Activated CD4-positive, alpha-beta T cell treated with anti-CD3 and anti-CD28 coated beads for 4 hours (primary cell): Measurements from ENCODE around the gene IQGAP3.

ENCODE experiments used
- DNase-seq, 2 donors: peaks; one replicate each; pipeline ENCODE4 v3.0.0-alpha.2; 2020

The IQGAP3 gene

GRCh38 chr1:156495401-156496140 lies 76.8 kb downstream of the IQGAP3 start:
- DNase-seq: no peak

GRCh38 chr1:156494309-156494895 lies 78.0 kb downstream of the IQGAP3 start:
- DNase-seq: no peak

- no peak for DNase-seq
These were observed 78.6 kb downstream of the IQGAP3 start for GRCh38 chr1:156493742-156494141.

GRCh38 chr1:156493154-156493631 lies 79.2 kb downstream of the IQGAP3 start:
- DNase-seq: no peak

GRCh38 chr1:156492591-156493080 lies 79.7 kb downstream of the IQGAP3 start:
- no peak for DNase-seq

- no peak for DNase-seq
These were observed 80.3 kb downstream of the IQGAP3 start for GRCh38 chr1:156492013-156492590.

- no peak for DNase-seq
These were observed 81.0 kb downstream of the IQGAP3 start for GRCh38 chr1:156491151-156491949.

GRCh38 chr1:156490401-156491032 lies 81.8 kb downstream of the IQGAP3 start:
- DNase-seq: no peak

- no peak for DNase-seq
These were observed 82.5 kb downstream of the IQGAP3 start for GRCh38 chr1:156489935-156490293.

GRCh38 chr1:156489166-156489934 lies 83.0 kb downstream of the IQGAP3 start:
- peak; percentile 63 to 70 for DNase-seq

- no peak for DNase-seq
These were observed 83.7 kb downstream of the IQGAP3 start for GRCh38 chr1:156488566-156489165.

- no peak for DNase-seq
These were observed 84.5 kb downstream of the IQGAP3 start for GRCh38 chr1:156487862-156488261.

GRCh38 chr1:156486421-156487344 lies 85.7 kb downstream of the IQGAP3 start:
- no peak for DNase-seq

GRCh38 chr1:156485984-156486383 lies 86.4 kb downstream of the IQGAP3 start:
- no peak for DNase-seq

GRCh38 chr1:156484480-156485058 lies 87.8 kb downstream of the IQGAP3 start:
- no peak for DNase-seq

- DNase-seq: no peak
These were observed 89.0 kb downstream of the IQGAP3 start for GRCh38 chr1:156483397-156483796.

- DNase-seq: no peak
These were observed 90.1 kb downstream of the IQGAP3 start for GRCh38 chr1:156482276-156482675.

GRCh38 chr1:156481527-156481926 lies 90.8 kb downstream of the IQGAP3 start:
- no peak for DNase-seq

- peak; percentile 80 to 84 for DNase-seq
These were observed 91.8 kb downstream of the IQGAP3 start for GRCh38 chr1:156480411-156481192.
